ENCODE data around the gene DDI1. TPM values are rescaled to one million over a fixed set of nuclear protein-coding genes. Genes with fewer than 3 reads are reported as not detected.

The DDI1 gene
- total RNA-seq, 1 donor from 2014 or later, result not detected

- H3K27ac ChIP-seq (ENCODE audit: low read depth, low read length), result no peak overlapping the region
Measured at GRCh38 chr11:104015649-104016415, 20.6 kb upstream of the DDI1 start.

GRCh38 chr11:104024572-104024971 is 11.9 kb upstream of the DDI1 start:
- H3K27ac ChIP-seq (ENCODE audit: low read depth, low read length), result no peak overlapping the region
- no peak overlapping the region for H3K4me2 ChIP-seq (ENCODE audit: low read length)
- no peaks in the 10 kb centered on the region for H3K79me2 ChIP-seq (ENCODE audit: insufficient read depth, low read length)
- no peaks in the 10 kb centered on the region for H3K9me3 Mint-ChIP-seq (ENCODE audit: unreplicated experiment)
- H2AFZ ChIP-seq (ENCODE audit: low read depth, low read length), result no peak overlapping the region
- H4K20me1 ChIP-seq (ENCODE audit: insufficient read depth, low read length), result no peaks in the 10 kb centered on the region
- DNase-seq (ENCODE audit: low read depth), result no peak
- H3K27me3 ChIP-seq (ENCODE audit: insufficient read depth, low read length), result no peaks in the 10 kb centered on the region
- H3K4me1 Mint-ChIP-seq (ENCODE audit: low read depth, unreplicated experiment), result peaks cover 6% of the 10 kb centered on the region
- TF ChIP-seq CTCF (IDR thresholded peaks at IDR 0.05; ENCODE audit: insufficient read depth, low read depth, low read length) (no peak), EZH2 (IDR thresholded peaks at IDR 0.05; ENCODE audit: insufficient read depth, low read length) (no peak)
- H3K27ac Mint-ChIP-seq (ENCODE audit: unreplicated experiment), result no peak overlapping the region
- no peak overlapping the region for H3K4me3 Mint-ChIP-seq (ENCODE audit: unreplicated experiment)
- H3K4me3 ChIP-seq (ENCODE audit: insufficient read depth, low read depth, low read length), result no peak overlapping the region
- no peaks in the 10 kb centered on the region for H3K4me1 ChIP-seq (ENCODE audit: insufficient read depth, low read length)
- H3K36me3 Mint-ChIP-seq (ENCODE audit: low read depth, unreplicated experiment), result no peaks in the 10 kb centered on the region
- no peaks in the 10 kb centered on the region for H3K36me3 ChIP-seq (ENCODE audit: insufficient read depth, low read length)
- H3K27me3 Mint-ChIP-seq (ENCODE audit: low read depth, unreplicated experiment), result no peaks in the 10 kb centered on the region
- no peak overlapping the region for H3K9ac ChIP-seq (ENCODE audit: low read length)
- H3K9me3 ChIP-seq (ENCODE audit: insufficient read depth, low read depth, low read length), result no peaks in the 10 kb centered on the region
- no peak for FAIRE-seq

More at GRCh38 chr11:104015649-104016415, 20.6 kb upstream of the DDI1 start:
- H3K27me3 ChIP-seq (ENCODE audit: insufficient read depth, low read length), result no peaks in the 10 kb centered on the region
- DNase-seq (ENCODE audit: low read depth) (no peak), FAIRE-seq (no peak)
- no peak overlapping the region for H3K4me3 ChIP-seq (ENCODE audit: insufficient read depth, low read depth, low read length)
- H3K4me2 ChIP-seq (ENCODE audit: low read length), result no peak overlapping the region
- Mint-ChIP-seq H3K36me3 (ENCODE audit: low read depth, unreplicated experiment) (no peaks in the 10 kb centered on the region), H3K27ac (ENCODE audit: unreplicated experiment) (no peak overlapping the region), H3K27me3 (ENCODE audit: low read depth, unreplicated experiment) (no peaks in the 10 kb centered on the region), H3K4me3 (ENCODE audit: unreplicated experiment) (no peak overlapping the region), H3K9me3 (ENCODE audit: unreplicated experiment) (no peaks in the 10 kb centered on the region), H3K4me1 (ENCODE audit: low read depth, unreplicated experiment) (peaks cover 4% of the 10 kb centered on the region)
- H4K20me1 ChIP-seq (ENCODE audit: insufficient read depth, low read length), result no peaks in the 10 kb centered on the region
- H3K9me3 ChIP-seq (ENCODE audit: insufficient read depth, low read depth, low read length), result no peaks in the 10 kb centered on the region
- H3K4me1 ChIP-seq (ENCODE audit: insufficient read depth, low read length), result no peaks in the 10 kb centered on the region
- H3K9ac ChIP-seq (ENCODE audit: low read length), result no peak overlapping the region
- no peaks in the 10 kb centered on the region for H3K36me3 ChIP-seq (ENCODE audit: insufficient read depth, low read length)
- no peak for TF ChIP-seq CTCF (IDR thresholded peaks at IDR 0.05; ENCODE audit: insufficient read depth, low read depth, low read length)
- no peak for TF ChIP-seq EZH2 (IDR thresholded peaks at IDR 0.05; ENCODE audit: insufficient read depth, low read length)
- no peaks in the 10 kb centered on the region for H3K79me2 ChIP-seq (ENCODE audit: insufficient read depth, low read length)
- no peak overlapping the region for H2AFZ ChIP-seq (ENCODE audit: low read depth, low read length)

Data from astrocyte (in vitro differentiated cells and primary cell).